Gastrocnemius medialis (tissue), 4 donors: ENCODE results near the gene ZNF620.
"Not testable (repeated sequence)": the region's sequence is repeated elsewhere in the genome, so short reads cannot be mapped to it uniquely, and the experiment has no call there.

Experiments used
- POLR2A ChIP-seq, 2 donors: fragments of 450-650 bp; IDR thresholded peaks; one replicate each; pipeline ENCODE4 v1.6.1; 2017; ENCODE audit warnings: antibody characterized with exemption in 2 of 2, mild to moderate bottlenecking in 2 of 2, moderate library complexity in 2 of 2
- TF ChIP-seq, protein P1 (sequence below), 5 experiments: fragments of 450-650 bp in 3 of 5; fragments of 200-600 bp in 2 of 5; sonication (generic) in 2 of 5; IDR thresholded peaks in 4 of 5; conservative IDR thresholded peaks in 1 of 5; 1 replicate in 4 of 5; 2 replicates in 1 of 5; pipeline ENCODE4 v1.5.1; 2016 to 2019; ENCODE audit warnings: antibody characterized with exemption in 5 of 5, mild to moderate bottlenecking in 3 of 5, moderate library complexity in 3 of 5

DNA sequence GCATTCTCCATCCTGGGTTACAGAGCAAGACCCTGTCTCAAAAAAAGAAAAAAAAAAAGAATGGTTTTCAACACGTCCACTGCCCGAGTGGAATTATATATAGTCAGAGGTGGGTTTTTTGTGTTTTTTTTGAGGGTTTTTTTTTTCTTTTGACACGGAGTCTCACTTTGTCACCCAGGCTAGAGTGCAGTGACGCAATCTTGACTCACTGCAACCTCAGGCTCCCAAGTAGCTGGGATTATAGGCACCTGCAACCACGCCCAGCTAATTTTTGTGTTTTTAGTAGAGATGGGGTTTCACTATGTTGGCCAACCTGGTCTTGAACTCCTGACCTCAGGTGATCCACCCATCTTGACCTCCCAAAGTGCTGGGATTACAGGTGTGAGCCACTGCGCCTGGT, 45.4 kb upstream of the ZNF620 start:
- TF ChIP-seq, protein P1, sequence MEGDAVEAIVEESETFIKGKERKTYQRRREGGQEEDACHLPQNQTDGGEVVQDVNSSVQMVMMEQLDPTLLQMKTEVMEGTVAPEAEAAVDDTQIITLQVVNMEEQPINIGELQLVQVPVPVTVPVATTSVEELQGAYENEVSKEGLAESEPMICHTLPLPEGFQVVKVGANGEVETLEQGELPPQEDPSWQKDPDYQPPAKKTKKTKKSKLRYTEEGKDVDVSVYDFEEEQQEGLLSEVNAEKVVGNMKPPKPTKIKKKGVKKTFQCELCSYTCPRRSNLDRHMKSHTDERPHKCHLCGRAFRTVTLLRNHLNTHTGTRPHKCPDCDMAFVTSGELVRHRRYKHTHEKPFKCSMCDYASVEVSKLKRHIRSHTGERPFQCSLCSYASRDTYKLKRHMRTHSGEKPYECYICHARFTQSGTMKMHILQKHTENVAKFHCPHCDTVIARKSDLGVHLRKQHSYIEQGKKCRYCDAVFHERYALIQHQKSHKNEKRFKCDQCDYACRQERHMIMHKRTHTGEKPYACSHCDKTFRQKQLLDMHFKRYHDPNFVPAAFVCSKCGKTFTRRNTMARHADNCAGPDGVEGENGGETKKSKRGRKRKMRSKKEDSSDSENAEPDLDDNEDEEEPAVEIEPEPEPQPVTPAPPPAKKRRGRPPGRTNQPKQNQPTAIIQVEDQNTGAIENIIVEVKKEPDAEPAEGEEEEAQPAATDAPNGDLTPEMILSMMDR (IDR thresholded peaks at IDR 0.05 in 4 of 5, conservative IDR thresholded peaks at IDR 0.05 in 1 of 5), result not testable (repeated sequence)
- not testable (repeated sequence) for TF ChIP-seq POLR2A (IDR thresholded peaks at IDR 0.05)
